ENCODE results near the gene UFM1. TPM values are rescaled to one million over a fixed set of nuclear protein-coding genes. Genes with fewer than 3 reads are reported as not detected.

Gene UFM1
- total RNA-seq, 2 donors from 2014 or later = 76.5 to 81.0 TPM

GRCh38 chr13:38409771-38410170 is 60.1 kb downstream of the UFM1 start:
- Mint-ChIP-seq H3K4me1 (no peaks in the 10 kb centered on the region), H3K27me3 (peaks cover 26% of the 10 kb centered on the region), H3K4me3 (no peak overlapping the region), H3K36me3 (ENCODE audit: low read depth) (no peaks in the 10 kb centered on the region), H3K27ac (no peak overlapping the region)
- no peaks in the 10 kb centered on the region for H3K9me3 ChIP-seq (ENCODE audit: control insufficient read depth, low read length, poor library complexity, severe bottlenecking)
- DNase-seq (no peak), ATAC-seq (no peak)

- no peak for DNase-seq
- no peak for ATAC-seq
- H3K9me3 ChIP-seq (ENCODE audit: control insufficient read depth, low read length, poor library complexity, severe bottlenecking) = no peaks in the 10 kb centered on the region
- Mint-ChIP-seq H3K36me3 (ENCODE audit: low read depth) (no peaks in the 10 kb centered on the region), H3K27ac (no peak overlapping the region), H3K4me1 (peaks cover 3% of the 10 kb centered on the region), H3K4me3 (no peak overlapping the region), H3K27me3 (peaks cover 23% of the 10 kb centered on the region)
Measured at GRCh38 chr13:38412266-38412665, 62.6 kb downstream of the UFM1 start.

All from T-helper 17 cell (primary cell).